HepG2 (cell line): ENCODE data around the gene MAP3K14. TPM values are rescaled to one million over a fixed set of nuclear protein-coding genes. Genes with fewer than 3 reads are reported as not detected.

ENCODE experiments used
- ATAC-seq: fragments of 200-7000 bp; cut with Tn5 transposase; 3 replicates; pipeline ENCODE4 v1.9.1; 2020; ENCODE audit warnings: mild to moderate bottlenecking, moderate library complexity
- BruUV-seq: library from RNA; stranded (reverse); fragments of 400-500 nt; replicated peaks from 2 replicates; lab custom pipeline; 2021; lab: Mats Ljungman, UMichigan
- CTCF ChIA-PET: fragments of 300-600 bp; formaldehyde crosslinking; extraction: SDS; loops from one replicate; lab custom pipeline; 2021; ENCODE audit warnings: low total read pairs, inconsistent platforms, low intra/inter-chr PET ratio; lab: Yijun Ruan, JAX
- POLR2A ChIA-PET: fragments of 350-600 bp; sonication (Branson Sonifier 250); formaldehyde crosslinking; loops from one replicate; lab custom pipeline; 2020; ENCODE audit warnings: antibody characterized with exemption, inconsistent platforms; lab: Yijun Ruan, JAX
- DNase-seq: peaks from one replicate; pipeline ENCODE4 v3.0.0-alpha.2; 2015; ENCODE audit warnings: low spot score
- FAIRE-seq: peaks from 3 replicates; lab custom pipeline; 2011; peaks lifted over from hg19 to GRCh38; lab: Jason Lieb, UNC
- H2AFZ ChIP-seq: one replicate; pipeline ENCODE4 v1.6.1; 2011; ENCODE audit warnings: low read length, inconsistent platforms
- H3K27ac ChIP-seq: fragments of 300-600 bp; 3 replicates; pipeline ENCODE4 v1.8.0; 2011; ENCODE audit warnings: mixed run types, mild to moderate bottlenecking, mixed read lengths, low read length, inconsistent platforms; ENCODE audit not compliant: insufficient read depth; ENCODE audit errors: extremely low read length
- H3K27me3 ChIP-seq, 2 experiments: fragments of 200-600 bp in 1 of 2; 2 replicates in 1 of 2; 3 replicates in 1 of 2; pipeline versions ENCODE4 v1.6.0 to v1.8.0; 2011; ENCODE audit warnings: low read length in 2 of 2, mild to moderate bottlenecking in 2 of 2, moderate library complexity in 2 of 2, inconsistent platforms in 1 of 2; ENCODE audit not compliant: insufficient read depth in 2 of 2, control insufficient read depth in 1 of 2
- H3K36me3 ChIP-seq, 2 experiments: fragments of 200-600 bp in 1 of 2; replicated peaks in 1 of 2; 2 replicates in 1 of 2; 3 replicates in 1 of 2; pipeline versions ENCODE4 v1.5.1 to v1.8.0; 2011; ENCODE audit warnings: low read length in 2 of 2, inconsistent platforms in 1 of 2; ENCODE audit not compliant: insufficient read depth in 2 of 2, control insufficient read depth in 1 of 2
- H3K4me1 ChIP-seq: 2 replicates; pipeline ENCODE4 v1.5.1; 2012; ENCODE audit warnings: low read length, inconsistent platforms; ENCODE audit not compliant: insufficient read depth
- H3K4me2 ChIP-seq: 2 replicates; pipeline ENCODE4 v1.6.0; 2011; ENCODE audit warnings: low read depth, low read length, inconsistent platforms
- H3K4me3 ChIP-seq, 3 experiments: fragments of 200-600 bp in 1 of 3; sonication (generic), shearing (Covaris generic) in 1 of 3; replicated peaks in 1 of 3; 2 replicates each; pipeline ENCODE4 v1.5.1; 2011 to 2016; ENCODE audit warnings: low read length in 3 of 3, inconsistent platforms in 2 of 3, low read depth in 2 of 3, mild to moderate bottlenecking in 2 of 3, control low read depth in 1 of 3, mixed read lengths in 1 of 3; ENCODE audit not compliant: insufficient read depth in 1 of 3
- H3K79me2 ChIP-seq: one replicate; pipeline ENCODE4 v1.6.1; 2011; ENCODE audit warnings: low read length, inconsistent platforms; ENCODE audit not compliant: insufficient read depth
- H3K9ac ChIP-seq: 2 replicates; pipeline ENCODE4 v1.6.0; 2011; ENCODE audit warnings: mild to moderate bottlenecking, low read depth, low read length, inconsistent platforms; ENCODE audit not compliant: insufficient read depth
- H3K9me3 ChIP-seq: 2 replicates; pipeline ENCODE4 v1.5.1; 2012; ENCODE audit warnings: mild to moderate bottlenecking, low read length
- H4K20me1 ChIP-seq: 2 replicates; pipeline ENCODE4 v1.6.0; 2011; ENCODE audit warnings: inconsistent platforms, mild to moderate bottlenecking, low read length, moderate library complexity; ENCODE audit not compliant: insufficient read depth
- FOXK1 ChIP-seq: sonication (generic); formaldehyde crosslinking; IDR thresholded peaks from 2 replicates; pipeline ENCODE4 v1.4.0; 2020; ENCODE audit warnings: low read depth, missing genetic modification reagents, borderline replicate concordance
- HNRNPK ChIP-seq: fragments of 200-400 bp; formaldehyde crosslinking; IDR thresholded peaks from 2 replicates; pipeline ENCODE4 v1.6.1; 2018; ENCODE audit warnings: low read length, low read depth, moderate library complexity, mild to moderate bottlenecking; ENCODE audit not compliant: poor library complexity, severe bottlenecking
- KAT8 ChIP-seq: IDR thresholded peaks from 2 replicates; pipeline ENCODE4 v1.6.1; 2016; ENCODE audit warnings: missing genetic modification reagents, missing compliant biosample characterization
- NAIF1 ChIP-seq: sonication (generic); formaldehyde crosslinking; IDR thresholded peaks from 2 replicates; pipeline ENCODE4 v1.5.0; 2020; ENCODE audit warnings: mild to moderate bottlenecking, missing genetic modification reagents, borderline replicate concordance
- POLR2AphosphoS5 ChIP-seq: IDR thresholded peaks from 2 replicates; pipeline ENCODE4 v1.6.1; 2012; ENCODE audit warnings: low read depth, low read length
- SALL2 ChIP-seq: sonication (generic); formaldehyde crosslinking; IDR thresholded peaks from 2 replicates; pipeline ENCODE4 v1.8.1; 2023; ENCODE audit warnings: mild to moderate bottlenecking, missing genetic modification reagents, inconsistent platforms
- SNRNP70 ChIP-seq: fragments of 200-400 bp; formaldehyde crosslinking; IDR thresholded peaks from 2 replicates; pipeline ENCODE4 v1.6.1; 2017; ENCODE audit warnings: mild to moderate bottlenecking, low read depth, low read length, moderate library complexity
- SP1 ChIP-seq, 2 experiments: fragments of 450-650 bp in 1 of 2; sonication (generic) in 1 of 2; formaldehyde crosslinking in 1 of 2; IDR thresholded peaks; 2 replicates each; pipeline versions ENCODE4 v1.4.0 to v1.6.1; 2016 to 2020; ENCODE audit warnings: missing genetic modification reagents in 1 of 2
- TBL1XR1 ChIP-seq: fragments of 150-350 bp; IDR thresholded peaks from 2 replicates; pipeline ENCODE4 v1.6.1; 2014; ENCODE audit warnings: borderline replicate concordance, low read length; ENCODE audit not compliant: partially characterized antibody
- TOE1 ChIP-seq: sonication (generic); formaldehyde crosslinking; IDR thresholded peaks from 2 replicates; pipeline ENCODE4 v1.4.0; 2020; ENCODE audit warnings: mild to moderate bottlenecking, missing genetic modification reagents
- ZFY ChIP-seq: sonication (generic); formaldehyde crosslinking; IDR thresholded peaks from 2 replicates; pipeline ENCODE4 v1.4.0; 2020; ENCODE audit warnings: missing genetic modification reagents
- ZMYM2 ChIP-seq: sonication (generic); formaldehyde crosslinking; IDR thresholded peaks from 2 replicates; pipeline ENCODE4 v1.8.0; 2022; ENCODE audit warnings: mild to moderate bottlenecking, missing genetic modification reagents
- ZNF124 ChIP-seq: sonication (generic); formaldehyde crosslinking; IDR thresholded peaks from 2 replicates; pipeline ENCODE4 v1.4.0; 2020; ENCODE audit warnings: missing genetic modification reagents
- ZNF138 ChIP-seq: sonication (generic); formaldehyde crosslinking; IDR thresholded peaks from 2 replicates; pipeline ENCODE4 v1.5.0; 2020; ENCODE audit warnings: mild to moderate bottlenecking, low read depth, missing genetic modification reagents
- ZNF83 ChIP-seq: sonication (generic); formaldehyde crosslinking; IDR thresholded peaks from 2 replicates; pipeline ENCODE4 v1.4.0; 2020; ENCODE audit warnings: missing genetic modification reagents, mild to moderate bottlenecking, borderline replicate concordance
- WGBS: methylation state at CpG from one replicate; pipeline ENCODE4 v1.1.6; 2017; ENCODE audit warnings: low lambda C conversion rate; 5-methylcytosine and 5-hydroxymethylcytosine counted together
- in situ Hi-C: cut with HindIII; loops from 2 replicates; pipeline ENCODE4 v1.10.0; 2017; ENCODE audit warnings: low pct_unique_long_range_greater_than_20kb; ENCODE audit not compliant: extremely low pct_ligation_motif_present
- intact Hi-C: fragments of 100-400 bp; cut with micrococcal nuclease; formaldehyde crosslinking; loops from one replicate; pipeline ENCODE4 v1.10.0; 2022; ENCODE audit not compliant: unreplicated experiment
- polyA plus RNA-seq, 8 experiments: library from polyadenylated mRNA; depleted of rRNA in 3 of 8; stranded (reverse) in 7 of 8; unstranded in 1 of 8; fragments of >200 nt; fragmentation: Illumina TruSeq in 4 of 8; extraction: Trizol in 4 of 8; gene quantifications; 2 replicates each; pipeline versions ENCODE4 v1.2.1 to v1.2.3, GENCODE V29; 2011 to 2016; ENCODE audit warnings: low read depth in 4 of 8, missing spikeins in 1 of 8, mixed read lengths in 1 of 8; ENCODE audit not compliant: insufficient read depth in 1 of 8
- total RNA-seq, 5 experiments: library from RNA; depleted of rRNA; stranded (reverse); fragments of >200 nt; fragmentation: Illumina TruSeq; extraction: Trizol; gene quantifications; 2 replicates each; pipeline ENCODE4 v1.2.3, GENCODE V29; 2016; ENCODE audit warnings: low read depth in 1 of 5

The MAP3K14 gene
- total and polyA plus RNA-seq, 2 of the 13 experiments (the other 11 are each of a cell fraction or from before 2014, with no cell fraction given) = 2.6 TPM

- in situ Hi-C loops (no loop called here), intact Hi-C loops (no loop called here)
- no peak overlapping the region for H3K27ac ChIP-seq
- H3K4me1 ChIP-seq = peaks cover 28% of the 10 kb centered on the region
- H3K4me2 ChIP-seq = no peak overlapping the region
- no TSS peak for BruUV-seq
- no peaks in the 10 kb centered on the region for H4K20me1 ChIP-seq
- CTCF ChIA-PET = no interaction called here
- TF ChIP-seq ZFY (CRISPR knock-in tag) (no peak), POLR2AphosphoS5 (no peak), KAT8 (CRISPR knock-in tag) (no peak), ZMYM2 (no peak), ZNF83 (no peak), ZNF124 (CRISPR knock-in tag) (no peak), SP1 (IDR thresholded peaks at IDR 0.05) (no peak), SP1 (CRISPR knock-in tag; IDR thresholded peaks at IDR 0.05) (no peak), FOXK1 (no peak), SNRNP70 (no peak), ZNF138 (CRISPR knock-in tag) (no peak), SALL2 (CRISPR knock-in tag) (no peak), HNRNPK (no peak), TOE1 (no peak), NAIF1 (CRISPR knock-in tag) (no peak), TBL1XR1 (no peak)
- no peaks in the 10 kb centered on the region; a peak in 1 of 5 replicates for H3K36me3 ChIP-seq
- H3K9ac ChIP-seq = no peak overlapping the region
- H3K9me3 ChIP-seq = no peaks in the 10 kb centered on the region
- ATAC-seq (no peak), FAIRE-seq (no peak), DNase-seq (no peak)
- H3K79me2 ChIP-seq = peaks cover 8% of the 10 kb centered on the region
- H3K4me3 ChIP-seq = no peak overlapping the region
- WGBS = 20% methylated on average over 5 of the region's 5 CpGs
- POLR2A ChIA-PET = no interaction called here
- H3K27me3 ChIP-seq = peaks cover 7 to 51% of the 10 kb centered on the region in 2 experiments; a peak in 3 of 5 replicates
- no peak overlapping the region for H2AFZ ChIP-seq
These were observed 3.6 kb upstream of the MAP3K14 start for GRCh38 chr17:45320349-45320930.
